A549 (cell line): Measurements from ENCODE around the gene IFFO2.

Source experiments
- BHLHE40 ChIP-seq: IDR thresholded peaks from 2 replicates; pipeline ENCODE4 v1.6.1; 2012; ENCODE audit warnings: low read depth, low read length, inconsistent platforms
- EP300 ChIP-seq, 2 experiments: fragments of >200 bp; sonication (Bioruptor Twin); formaldehyde crosslinking; IDR thresholded peaks; 2 replicates in 1 of 2; 3 replicates in 1 of 2; pipeline ENCODE4 v1.6.1; 2016 to 2017
- HDAC2 ChIP-seq: fragments of 200-600 bp; sonication (generic); IDR thresholded peaks from 2 replicates; pipeline ENCODE4 v1.6.1; 2016
- JUNB ChIP-seq: fragments of >200 bp; sonication (Bioruptor Twin); formaldehyde crosslinking; IDR thresholded peaks from 2 replicates; pipeline ENCODE4 v1.6.1; 2016
- MYC ChIP-seq: IDR thresholded peaks from 2 replicates; pipeline ENCODE4 v1.6.1; 2012; ENCODE audit warnings: mild to moderate bottlenecking, inconsistent platforms, low read length, improper control_type of control experiment, borderline replicate concordance
- NR3C1 ChIP-seq: fragments of >200 bp; sonication (Bioruptor Twin); formaldehyde crosslinking; IDR thresholded peaks from 3 replicates; pipeline ENCODE4 v1.6.1; 2017
- POLR2A ChIP-seq: IDR thresholded peaks from 2 replicates; pipeline ENCODE4 v1.6.1; 2012; ENCODE audit warnings: mild to moderate bottlenecking, low read length
- RAD21 ChIP-seq, 2 experiments: fragments of >200 bp in 1 of 2; sonication (Bioruptor Twin) in 1 of 2; formaldehyde crosslinking in 1 of 2; IDR thresholded peaks in 1 of 2; conservative IDR thresholded peaks in 1 of 2; 2 replicates in 1 of 2; 3 replicates in 1 of 2; pipeline ENCODE4 v1.6.1; 2012 to 2018; ENCODE audit warnings: inconsistent platforms in 1 of 2
- REST ChIP-seq: fragments of 200-600 bp; sonication (generic); IDR thresholded peaks from 2 replicates; pipeline ENCODE4 v1.6.1; 2016; ENCODE audit warnings: antibody characterized with exemption, mild to moderate bottlenecking, moderate library complexity
- RNF2 ChIP-seq: fragments of 200-600 bp; sonication (generic); IDR thresholded peaks from 2 replicates; pipeline ENCODE4 v1.6.1; 2016; ENCODE audit warnings: low read depth, mild to moderate bottlenecking, antibody characterized with exemption, moderate library complexity, borderline replicate concordance
- SMC3 ChIP-seq: fragments of >200 bp; sonication (Bioruptor Twin); formaldehyde crosslinking; IDR thresholded peaks from 3 replicates; pipeline ENCODE4 v1.6.1; 2018; ENCODE audit warnings: inconsistent platforms
- USF2 ChIP-seq: fragments of 450-650 bp; IDR thresholded peaks from 2 replicates; pipeline ENCODE4 v1.6.1; 2014; ENCODE audit warnings: antibody characterized with exemption
- TF ChIP-seq, protein P1 (sequence below): fragments of >200 bp; sonication (Bioruptor Twin); formaldehyde crosslinking; IDR thresholded peaks from 3 replicates; pipeline ENCODE4 v1.5.1; 2016
- TF ChIP-seq, protein P2 (sequence below): IDR thresholded peaks from 2 replicates; pipeline ENCODE4 v1.6.1; 2012

DNA sequence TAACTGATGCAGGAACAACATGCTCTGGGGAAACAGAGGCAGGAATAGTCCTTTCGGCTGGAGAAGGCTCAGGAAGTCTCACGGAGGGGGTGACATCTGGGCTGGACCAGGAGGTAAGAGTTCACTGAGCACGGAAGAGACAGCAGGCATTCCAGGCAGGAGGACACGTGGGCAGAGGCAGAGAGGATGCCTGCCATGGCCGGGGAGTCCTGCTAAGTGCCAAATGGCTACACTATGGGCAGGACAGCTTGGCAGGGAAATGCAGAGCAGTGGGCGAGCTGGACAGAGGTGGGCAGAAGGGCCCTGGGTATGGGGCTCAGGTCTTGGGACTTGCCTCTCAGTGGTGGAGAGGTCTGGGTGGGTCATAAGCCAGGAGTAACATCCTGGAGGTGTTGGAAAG is 71.7 kb downstream of the IFFO2 start:
- TF ChIP-seq, protein P1, sequence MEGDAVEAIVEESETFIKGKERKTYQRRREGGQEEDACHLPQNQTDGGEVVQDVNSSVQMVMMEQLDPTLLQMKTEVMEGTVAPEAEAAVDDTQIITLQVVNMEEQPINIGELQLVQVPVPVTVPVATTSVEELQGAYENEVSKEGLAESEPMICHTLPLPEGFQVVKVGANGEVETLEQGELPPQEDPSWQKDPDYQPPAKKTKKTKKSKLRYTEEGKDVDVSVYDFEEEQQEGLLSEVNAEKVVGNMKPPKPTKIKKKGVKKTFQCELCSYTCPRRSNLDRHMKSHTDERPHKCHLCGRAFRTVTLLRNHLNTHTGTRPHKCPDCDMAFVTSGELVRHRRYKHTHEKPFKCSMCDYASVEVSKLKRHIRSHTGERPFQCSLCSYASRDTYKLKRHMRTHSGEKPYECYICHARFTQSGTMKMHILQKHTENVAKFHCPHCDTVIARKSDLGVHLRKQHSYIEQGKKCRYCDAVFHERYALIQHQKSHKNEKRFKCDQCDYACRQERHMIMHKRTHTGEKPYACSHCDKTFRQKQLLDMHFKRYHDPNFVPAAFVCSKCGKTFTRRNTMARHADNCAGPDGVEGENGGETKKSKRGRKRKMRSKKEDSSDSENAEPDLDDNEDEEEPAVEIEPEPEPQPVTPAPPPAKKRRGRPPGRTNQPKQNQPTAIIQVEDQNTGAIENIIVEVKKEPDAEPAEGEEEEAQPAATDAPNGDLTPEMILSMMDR = no peak
- TF ChIP-seq JUNB = no peak
- no peak for TF ChIP-seq RAD21 (conservative IDR thresholded peaks at IDR 0.05 in 1 of 2, IDR thresholded peaks at IDR 0.05 in 1 of 2)
- no peak for TF ChIP-seq MYC
- no peak for TF ChIP-seq REST
- TF ChIP-seq NR3C1 = no peak
- TF ChIP-seq, protein P2, sequence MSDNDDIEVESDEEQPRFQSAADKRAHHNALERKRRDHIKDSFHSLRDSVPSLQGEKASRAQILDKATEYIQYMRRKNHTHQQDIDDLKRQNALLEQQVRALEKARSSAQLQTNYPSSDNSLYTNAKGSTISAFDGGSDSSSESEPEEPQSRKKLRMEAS = no peak
- no peak for TF ChIP-seq HDAC2
- no peak for TF ChIP-seq BHLHE40
- no peak for TF ChIP-seq EP300 (IDR thresholded peaks at IDR 0.05)
- TF ChIP-seq SMC3 = no peak
- TF ChIP-seq USF2 = no peak
- TF ChIP-seq POLR2A = no peak
- TF ChIP-seq RNF2 = no peak
